MM.1S (cell line): ENCODE measurements around the gene BEAN1.

ENCODE experiments used
- CTCF ChIP-seq: fragments of 300-600 bp; sonication (generic); IDR thresholded peaks from 2 replicates; pipeline ENCODE4 v1.5.1; 2016; ENCODE audit warnings: antibody characterized with exemption, low read length, mixed read lengths
- EZH2 ChIP-seq: fragments of 300-600 bp; sonication (generic); optimal IDR thresholded peaks from 2 replicates; pipeline ENCODE3; 2017; ENCODE audit warnings: low read depth, mild to moderate bottlenecking, antibody characterized with exemption, low read length, mixed read lengths

GRCh38 chr16:66473654-66474519, 46.8 kb downstream of the BEAN1 start:
- no peak for TF ChIP-seq CTCF
- TF ChIP-seq EZH2, result no peak
